Measurements from ENCODE around the gene HHIP.
"Not testable (repeated sequence)": the region's sequence is repeated elsewhere in the genome, so short reads cannot be mapped to it uniquely, and the experiment has no call there.

HHIP gene

DNA sequence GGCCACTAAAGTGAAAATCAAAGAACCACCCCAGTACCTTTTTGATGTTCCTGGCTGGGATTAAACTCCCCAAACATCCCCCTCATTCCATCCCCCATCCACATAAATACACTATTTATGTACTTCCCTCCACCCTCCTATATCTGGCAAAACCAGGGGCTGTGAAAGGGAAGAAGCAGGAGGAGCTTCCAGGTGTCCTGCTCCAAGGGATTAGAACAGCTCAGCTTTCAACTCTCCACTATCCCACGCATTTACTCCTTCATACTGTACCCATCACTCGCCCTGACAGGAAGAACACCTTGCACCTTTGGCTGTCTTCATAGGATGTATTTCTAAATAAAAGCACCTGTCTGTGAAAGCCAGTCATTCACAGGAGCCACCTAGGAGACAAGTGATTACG, 140.0 kb downstream of the HHIP start:
- Mint-ChIP-seq H3K36me3 (ENCODE audit: low read depth) (no peaks in the 10 kb centered on the region), H3K27ac (no peak overlapping the region), H3K9me3 (peaks cover 1% of the 10 kb centered on the region), H3K27me3 (ENCODE audit: low read depth) (no peaks in the 10 kb centered on the region), H3K4me3 (no peak overlapping the region), H3K4me1 (no peaks in the 10 kb centered on the region)
- TF ChIP-seq, protein P1, sequence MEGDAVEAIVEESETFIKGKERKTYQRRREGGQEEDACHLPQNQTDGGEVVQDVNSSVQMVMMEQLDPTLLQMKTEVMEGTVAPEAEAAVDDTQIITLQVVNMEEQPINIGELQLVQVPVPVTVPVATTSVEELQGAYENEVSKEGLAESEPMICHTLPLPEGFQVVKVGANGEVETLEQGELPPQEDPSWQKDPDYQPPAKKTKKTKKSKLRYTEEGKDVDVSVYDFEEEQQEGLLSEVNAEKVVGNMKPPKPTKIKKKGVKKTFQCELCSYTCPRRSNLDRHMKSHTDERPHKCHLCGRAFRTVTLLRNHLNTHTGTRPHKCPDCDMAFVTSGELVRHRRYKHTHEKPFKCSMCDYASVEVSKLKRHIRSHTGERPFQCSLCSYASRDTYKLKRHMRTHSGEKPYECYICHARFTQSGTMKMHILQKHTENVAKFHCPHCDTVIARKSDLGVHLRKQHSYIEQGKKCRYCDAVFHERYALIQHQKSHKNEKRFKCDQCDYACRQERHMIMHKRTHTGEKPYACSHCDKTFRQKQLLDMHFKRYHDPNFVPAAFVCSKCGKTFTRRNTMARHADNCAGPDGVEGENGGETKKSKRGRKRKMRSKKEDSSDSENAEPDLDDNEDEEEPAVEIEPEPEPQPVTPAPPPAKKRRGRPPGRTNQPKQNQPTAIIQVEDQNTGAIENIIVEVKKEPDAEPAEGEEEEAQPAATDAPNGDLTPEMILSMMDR (IDR thresholded peaks at IDR 0.05; ENCODE audit: unreplicated experiment in 3 of 3) = no peak

DNA sequence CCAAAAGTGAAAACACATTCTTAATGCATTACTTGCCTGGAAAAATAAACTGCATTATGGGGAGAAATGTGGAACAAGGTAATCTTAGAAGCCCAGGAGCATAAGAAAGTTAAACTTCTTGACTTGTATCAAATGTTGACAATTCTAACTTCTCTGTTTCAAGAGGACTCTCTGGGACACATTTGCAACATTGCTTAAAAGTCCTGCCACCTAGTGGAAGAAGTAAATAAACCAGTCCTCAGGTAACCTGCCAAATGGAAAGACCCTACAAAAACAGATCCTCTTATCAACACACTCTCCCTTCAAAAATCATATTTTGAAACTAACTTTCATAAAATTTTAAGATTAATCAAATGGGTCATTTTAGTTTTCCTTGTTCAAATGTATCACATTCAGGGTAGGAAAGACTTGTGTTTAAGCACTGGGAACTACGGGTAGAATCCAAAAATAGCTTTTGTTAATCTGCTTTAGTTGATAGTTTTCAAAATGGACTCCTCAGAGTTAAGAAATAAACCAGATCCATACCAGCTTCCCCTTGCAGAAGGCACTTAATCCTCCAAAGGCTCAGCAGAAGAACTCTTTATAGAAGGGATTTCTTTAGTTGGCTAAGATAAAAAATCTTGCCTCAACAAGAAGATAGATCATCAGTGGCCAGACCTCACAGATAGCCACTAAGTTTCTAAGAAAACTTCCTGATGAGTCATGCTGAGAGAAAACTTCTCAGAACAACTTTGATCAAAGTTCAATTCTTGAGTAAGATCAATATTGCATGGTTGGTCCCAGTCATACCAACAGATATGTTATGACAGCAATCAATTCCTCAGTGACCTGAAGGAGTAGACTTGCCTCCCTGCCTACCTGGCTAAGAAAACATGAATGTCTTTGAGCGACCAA, 141.7 kb downstream of the HHIP start:
- H3K27me3 Mint-ChIP-seq (ENCODE audit: low read depth) = no peaks in the 10 kb centered on the region
- no peaks in the 10 kb centered on the region for H3K36me3 Mint-ChIP-seq (ENCODE audit: low read depth)
- H3K27ac Mint-ChIP-seq = no peak overlapping the region
- no peaks in the 10 kb centered on the region for H3K4me1 Mint-ChIP-seq
- no peak overlapping the region for H3K4me3 Mint-ChIP-seq
- TF ChIP-seq, protein P1 (IDR thresholded peaks at IDR 0.05; ENCODE audit: unreplicated experiment in 3 of 3) = peak; percentile 55 to 73 (median 65)
- H3K9me3 Mint-ChIP-seq = peaks cover 4% of the 10 kb centered on the region

DNA sequence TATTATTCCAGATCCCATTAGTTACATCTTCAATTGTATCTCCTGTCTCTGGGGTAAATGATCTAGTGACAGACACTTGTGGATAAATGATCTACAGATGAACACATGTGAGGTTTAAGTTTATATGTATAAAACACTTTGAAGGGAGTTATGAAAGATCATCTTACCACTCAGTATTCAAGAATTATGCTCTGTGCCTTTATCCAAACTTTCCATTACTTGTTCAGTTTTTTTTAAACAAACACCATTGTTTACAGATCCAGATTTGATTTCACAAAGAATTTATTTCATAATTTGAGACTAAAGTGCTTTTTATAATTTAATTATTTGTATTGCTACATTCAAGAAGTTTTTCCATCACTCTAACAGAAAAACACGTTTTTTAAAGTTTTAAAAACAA, 142.5 kb downstream of the HHIP start:
- TF ChIP-seq, protein P1 (IDR thresholded peaks at IDR 0.05; ENCODE audit: unreplicated experiment in 3 of 3) = no peak
- Mint-ChIP-seq H3K27me3 (ENCODE audit: low read depth) (no peaks in the 10 kb centered on the region), H3K9me3 (peaks cover 10% of the 10 kb centered on the region), H3K4me1 (no peaks in the 10 kb centered on the region), H3K36me3 (ENCODE audit: low read depth) (no peaks in the 10 kb centered on the region), H3K27ac (no peak overlapping the region), H3K4me3 (no peak overlapping the region)

DNA sequence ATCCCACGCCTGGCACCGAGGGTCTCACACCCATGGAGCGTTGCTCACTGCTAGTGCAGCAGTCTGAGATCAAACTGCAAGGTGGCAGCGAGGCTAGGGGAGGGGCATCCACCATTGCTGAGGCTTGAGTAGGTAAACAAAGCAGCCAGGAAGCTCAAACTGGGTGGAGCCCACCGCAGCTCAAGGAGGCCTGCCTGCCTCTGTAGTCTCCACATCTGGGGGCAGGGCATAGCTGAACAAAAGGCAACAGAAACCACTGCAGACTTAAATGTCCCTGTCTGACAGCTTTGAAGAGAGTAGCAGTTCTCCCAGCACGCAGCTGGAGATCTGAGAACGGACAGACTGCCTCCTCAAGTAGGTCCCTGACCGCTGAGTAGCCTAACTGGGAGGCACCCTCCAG, 146.0 kb downstream of the HHIP start:
- peaks cover 22% of the 10 kb centered on the region for H3K9me3 Mint-ChIP-seq
- H3K4me1 Mint-ChIP-seq; H3K36me3 Mint-ChIP-seq (ENCODE audit: low read depth); H3K27ac Mint-ChIP-seq; H3K27me3 Mint-ChIP-seq (ENCODE audit: low read depth); H3K4me3 Mint-ChIP-seq: not testable (repeated sequence)
